ENCODE results near the gene KCNQ2.

The KCNQ2 gene

DNA sequence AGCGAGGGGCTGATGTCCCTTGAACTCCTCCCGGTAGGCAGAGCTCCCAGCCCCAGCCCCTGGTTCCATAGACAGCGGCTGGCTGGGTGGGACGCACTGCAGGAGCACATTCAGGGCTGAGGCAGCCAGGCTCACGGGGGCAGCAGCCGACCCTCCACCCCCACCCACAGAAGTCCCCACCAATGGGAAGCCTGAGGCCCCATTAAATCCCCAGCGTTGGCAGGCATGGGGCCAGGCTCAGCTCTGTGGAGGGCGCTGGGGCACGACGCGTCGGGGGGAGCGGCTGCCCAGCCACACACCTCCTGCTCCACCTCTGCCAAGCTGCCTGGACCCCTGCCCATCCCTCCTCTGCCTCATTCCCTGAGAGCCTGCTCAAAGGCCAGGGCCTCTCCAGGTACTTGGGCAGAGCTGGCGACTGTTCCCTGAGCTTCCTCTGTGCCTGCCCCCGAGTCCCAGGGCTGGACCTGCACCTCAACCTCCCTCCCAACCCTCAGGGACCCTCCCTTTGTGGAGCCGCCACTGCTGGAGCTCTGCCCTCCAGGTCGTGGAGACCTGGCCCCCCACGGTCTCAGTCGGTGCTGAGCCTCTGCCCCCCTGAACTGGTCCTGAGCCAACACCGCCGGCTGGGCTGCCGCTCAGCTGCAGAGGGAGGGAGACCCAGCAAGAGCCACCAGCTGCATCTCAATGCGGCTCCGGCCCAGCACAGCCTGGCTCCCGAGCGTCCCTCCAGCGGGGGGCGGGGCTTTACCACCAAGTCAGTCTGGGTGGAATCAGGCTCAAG lies 120.5 kb downstream of the KCNQ2 start:
- DNase-seq: no peak

GRCh38 chr20:63351326-63351700 lies 121.1 kb downstream of the KCNQ2 start:
- DNase-seq: no peak

GRCh38 chr20:63350597-63351325 lies 121.7 kb downstream of the KCNQ2 start:
- no peak for DNase-seq

All from NCI-H510A treated with DMSO at 0.1 percent for 48 hours (cell line).